NT2/D1 (cell line): ENCODE measurements around the gene CSTF1.

Experiments used
- SUZ12 ChIP-seq: IDR thresholded peaks from 2 replicates; pipeline ENCODE4 v1.6.1; 2011; ENCODE audit not compliant: insufficient read length, insufficient read depth; ENCODE audit errors: extremely low read depth
- YY1 ChIP-seq: IDR thresholded peaks from 2 replicates; pipeline ENCODE4 v1.6.1; 2011; ENCODE audit not compliant: insufficient read length, insufficient read depth
- ZNF274 ChIP-seq: IDR thresholded peaks from 2 replicates; pipeline ENCODE4 v1.6.1; 2011; ENCODE audit warnings: mild to moderate bottlenecking, low read depth, low read length

DNA sequence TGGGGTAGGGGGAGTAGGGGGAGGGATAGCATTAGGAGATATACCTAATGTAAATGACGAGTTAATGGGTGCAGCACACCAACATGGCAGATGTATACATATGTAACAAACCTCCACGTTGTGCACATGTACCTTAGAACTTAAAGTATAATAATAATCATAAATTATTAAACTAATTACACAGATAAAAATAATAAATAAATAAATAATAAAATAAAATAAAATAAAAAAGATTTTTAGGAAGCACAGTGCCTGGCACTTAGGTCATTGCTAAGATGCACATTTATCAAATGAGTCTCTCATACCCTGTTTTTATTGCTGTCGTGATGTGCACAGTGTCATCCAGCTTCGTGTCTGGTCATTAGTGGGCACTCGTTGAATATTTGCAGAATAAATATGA is 57.0 kb downstream of the CSTF1 start:
- TF ChIP-seq YY1 (no peak), SUZ12 (no peak), ZNF274 (no peak)
